ENCODE results near the gene KCNK3.
"Not testable (repeated sequence)": the region's sequence is repeated elsewhere in the genome, so short reads cannot be mapped to it uniquely, and the experiment has no call there.

DNA sequence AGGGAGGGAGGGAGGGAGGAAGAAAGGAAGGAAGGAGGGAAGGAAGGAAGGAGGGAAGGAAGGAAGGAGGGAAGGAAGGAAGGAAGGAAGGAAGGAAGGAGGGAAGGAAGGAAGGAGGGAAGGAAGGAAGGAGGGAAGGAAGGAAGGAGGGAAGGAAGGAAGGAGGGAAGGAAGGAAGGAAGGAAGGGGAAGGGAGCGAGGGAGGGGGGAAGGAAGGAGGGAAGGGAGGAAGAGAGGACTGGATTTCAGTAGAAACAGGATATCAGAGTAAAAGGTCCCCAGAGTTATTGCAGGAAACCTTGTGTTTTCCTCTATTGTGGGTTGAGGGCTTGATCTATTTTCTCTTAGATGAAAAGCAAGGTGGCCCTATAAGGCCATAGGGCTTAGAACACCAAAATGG is 37.4 kb upstream of the KCNK3 start:
- not testable (repeated sequence) for TF ChIP-seq CTCF (optimal IDR thresholded peaks at IDR 0.05 in 1 of 3, IDR thresholded peaks at IDR 0.05 in 1 of 3, conservative IDR thresholded peaks at IDR 0.05 in 1 of 3; ENCODE audit: extremely low read depth in 1 of 3, insufficient read depth in 2 of 3, low read length in 3 of 3); EZH2 (IDR thresholded peaks at IDR 0.05; ENCODE audit: low read length)
